Stimulated activated CD8-positive, alpha-beta memory T cell treated with anti-CD3 and anti-CD28 coated beads, Interleukin-7, amount 100 ng/mL, for 48 hours (primary cell): ENCODE data around the gene TMEM120B.
"Not testable (repeated sequence)": the region's sequence is repeated elsewhere in the genome, so short reads cannot be mapped to it uniquely, and the experiment has no call there.

ENCODE experiments used
- DNase-seq, 2 donors: peaks; one replicate each; pipeline ENCODE4 v3.0.0-alpha.2; 2020; ENCODE audit warnings: low read depth in 1 of 2; ENCODE audit errors: extremely low read depth in 1 of 2

TMEM120B gene

GRCh38 chr12:121741743-121742142 is 29.2 kb downstream of the TMEM120B start:
- DNase-seq = no peak

- not testable (repeated sequence) for DNase-seq
Observed at GRCh38 chr12:121745545-121745944, 33.0 kb downstream of the TMEM120B start.

GRCh38 chr12:121748218-121748570 is 35.6 kb downstream of the TMEM120B start:
- no peak for DNase-seq

GRCh38 chr12:121748571-121749265 is 36.2 kb downstream of the TMEM120B start:
- DNase-seq = no peak

GRCh38 chr12:121749267-121749666 is 36.7 kb downstream of the TMEM120B start:
- DNase-seq = no peak

DNA sequence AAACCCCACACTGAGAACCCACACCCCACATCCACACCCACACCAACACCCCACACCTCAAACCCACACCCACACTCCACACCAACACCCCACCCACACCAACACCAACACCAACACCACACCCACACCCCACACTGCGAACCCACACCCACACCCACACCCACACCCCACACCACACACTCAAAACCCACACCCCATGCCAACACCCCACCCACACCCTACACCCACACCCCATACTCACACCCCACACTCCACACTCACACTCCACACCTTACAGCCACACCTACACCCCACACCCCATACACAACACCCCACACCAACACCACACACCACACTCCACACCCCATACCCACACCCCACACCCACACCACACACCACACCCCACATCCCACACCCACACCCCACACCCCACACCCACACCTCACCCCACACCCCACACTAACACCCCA is 38.0 kb downstream of the TMEM120B start:
- no peak for DNase-seq

DNA sequence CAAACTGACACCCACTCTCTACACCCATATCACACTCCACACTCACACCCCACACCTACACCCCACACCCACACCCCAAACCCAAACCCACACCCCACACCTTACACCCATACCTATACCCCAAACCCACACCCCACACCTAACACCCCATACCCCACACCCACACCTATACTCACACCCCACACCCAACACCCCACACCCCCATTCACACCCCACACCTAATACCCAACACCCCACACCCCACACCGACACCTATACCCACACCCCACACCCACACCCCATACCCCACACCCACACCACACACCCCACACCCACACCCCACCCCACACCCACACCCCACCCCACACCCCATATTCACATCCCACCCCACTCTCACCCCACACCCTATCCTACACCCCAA is 38.5 kb downstream of the TMEM120B start:
- DNase-seq = no peak

- no peak for DNase-seq
Observed at GRCh38 chr12:121751749-121752351, 39.3 kb downstream of the TMEM120B start.

- no peak for DNase-seq
Observed at GRCh38 chr12:121753844-121754264, 41.3 kb downstream of the TMEM120B start.

GRCh38 chr12:121754836-121755235 is 42.3 kb downstream of the TMEM120B start:
- no peak for DNase-seq

- DNase-seq = no peak
Observed at GRCh38 chr12:121755591-121755990, 43.0 kb downstream of the TMEM120B start.

DNA sequence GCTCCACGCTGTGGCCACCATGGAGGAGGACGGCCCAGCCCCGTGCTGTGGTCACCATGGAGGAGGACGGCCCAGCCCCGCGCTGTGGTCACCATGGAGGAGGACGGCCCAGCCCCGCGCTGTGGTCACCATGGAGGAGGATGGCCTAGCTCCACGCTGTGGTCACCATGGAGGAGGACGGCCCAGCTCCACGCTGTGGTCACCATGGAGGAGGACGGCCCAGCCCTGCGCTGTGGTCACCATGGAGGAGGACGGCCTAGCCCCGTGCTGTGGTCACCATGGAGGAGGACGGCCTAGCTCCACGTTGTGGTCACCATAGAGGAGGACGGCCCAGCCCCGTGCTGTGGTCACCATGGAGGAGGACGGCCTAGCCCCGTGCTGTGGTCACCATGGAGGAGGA is 46.0 kb downstream of the TMEM120B start:
- not testable (repeated sequence) for DNase-seq

DNA sequence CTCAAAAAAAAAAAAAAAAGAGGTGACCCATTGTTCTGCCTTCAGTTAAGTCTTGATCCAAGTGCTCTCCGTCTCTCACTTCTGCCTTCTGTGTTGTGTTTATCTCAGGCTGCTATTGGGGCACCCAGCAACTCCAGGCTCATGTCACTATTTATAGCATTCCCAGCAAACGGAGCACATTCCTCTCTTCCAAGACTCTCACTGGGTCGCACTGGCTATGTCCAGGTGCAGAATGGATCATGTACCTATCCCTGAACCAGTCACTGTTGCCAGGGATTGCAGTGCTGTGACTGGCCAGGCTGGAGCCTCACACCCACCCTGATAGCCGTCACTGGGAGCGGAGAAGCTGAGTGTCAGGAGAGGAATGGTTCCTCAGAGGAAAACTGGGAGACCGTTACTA is 49.7 kb downstream of the TMEM120B start:
- no peak for DNase-seq

DNA sequence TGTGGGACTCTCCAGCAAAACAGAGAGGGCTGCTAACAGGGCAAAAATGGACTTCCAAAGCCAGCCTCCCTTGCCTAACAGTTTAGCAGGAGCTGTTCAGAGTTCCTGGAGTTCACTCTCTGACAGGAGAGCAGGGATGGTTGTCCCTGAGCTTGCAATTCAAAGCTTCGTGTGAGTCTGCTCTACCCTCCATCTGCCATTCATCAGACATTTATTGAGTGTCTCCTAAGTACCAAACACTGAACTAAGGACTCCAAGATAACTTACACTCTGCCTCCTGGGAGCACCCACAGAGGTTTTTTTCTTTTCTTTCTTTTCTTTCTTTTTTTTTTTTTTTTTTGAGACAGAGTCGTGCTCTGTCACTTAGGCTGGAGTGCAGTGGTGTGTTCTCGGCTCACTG is 52.3 kb downstream of the TMEM120B start:
- DNase-seq = no peak

DNA sequence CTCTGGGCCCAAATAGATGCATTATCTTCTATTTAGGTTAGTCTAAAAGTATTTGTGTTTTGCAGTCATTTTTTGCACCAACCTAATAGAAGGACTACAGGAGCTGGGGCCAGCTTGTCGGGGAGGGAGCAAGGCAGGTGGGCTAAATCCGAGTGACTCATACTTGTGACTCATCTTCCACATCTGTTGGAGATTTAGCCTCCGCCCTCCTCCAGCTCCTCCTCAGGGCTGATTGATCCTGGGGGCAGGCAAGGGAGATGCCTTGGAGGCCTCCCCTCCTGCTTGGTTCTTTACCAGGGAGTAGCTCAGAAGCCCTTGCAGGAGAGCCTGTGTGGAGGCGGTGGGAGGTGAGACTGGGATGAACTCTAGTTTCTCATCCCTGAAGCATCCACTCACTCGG is 53.0 kb downstream of the TMEM120B start:
- no peak for DNase-seq

DNA sequence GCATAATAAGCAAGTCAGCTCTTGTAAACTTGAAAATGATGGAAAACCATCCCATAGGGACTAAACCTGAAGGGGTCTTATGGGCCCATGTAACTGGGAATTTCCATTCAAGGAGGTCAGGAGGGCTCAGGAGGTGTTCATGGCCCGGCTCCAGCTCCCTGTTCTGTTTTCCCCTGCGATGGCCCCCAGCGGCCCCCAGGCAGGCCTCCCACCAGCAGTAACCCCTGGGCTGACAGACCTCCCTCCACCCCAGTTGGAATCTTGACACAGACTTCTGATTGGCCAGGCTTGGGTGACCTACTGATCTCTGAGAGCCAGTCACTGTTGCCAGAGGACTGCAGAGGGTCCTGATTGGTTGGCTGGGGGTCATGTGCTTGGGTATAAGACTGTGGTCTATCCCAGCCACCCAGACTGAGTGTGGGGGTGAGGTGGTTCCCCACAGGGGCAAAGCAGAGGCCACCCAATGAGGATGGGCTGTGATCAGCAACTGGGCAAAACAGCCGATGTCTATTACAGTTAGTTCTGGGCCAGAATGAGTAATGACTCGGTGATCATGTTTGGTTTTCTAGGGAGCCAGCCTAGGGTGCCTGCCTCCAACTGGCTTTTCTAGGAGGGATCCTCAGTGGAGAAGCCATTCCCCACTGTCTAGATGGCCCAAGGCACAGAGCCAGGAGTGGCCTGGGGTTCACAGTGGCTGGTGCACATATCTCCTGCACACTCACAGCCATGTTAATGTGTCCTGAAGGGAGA is 53.9 kb downstream of the TMEM120B start:
- no peak for DNase-seq

DNA sequence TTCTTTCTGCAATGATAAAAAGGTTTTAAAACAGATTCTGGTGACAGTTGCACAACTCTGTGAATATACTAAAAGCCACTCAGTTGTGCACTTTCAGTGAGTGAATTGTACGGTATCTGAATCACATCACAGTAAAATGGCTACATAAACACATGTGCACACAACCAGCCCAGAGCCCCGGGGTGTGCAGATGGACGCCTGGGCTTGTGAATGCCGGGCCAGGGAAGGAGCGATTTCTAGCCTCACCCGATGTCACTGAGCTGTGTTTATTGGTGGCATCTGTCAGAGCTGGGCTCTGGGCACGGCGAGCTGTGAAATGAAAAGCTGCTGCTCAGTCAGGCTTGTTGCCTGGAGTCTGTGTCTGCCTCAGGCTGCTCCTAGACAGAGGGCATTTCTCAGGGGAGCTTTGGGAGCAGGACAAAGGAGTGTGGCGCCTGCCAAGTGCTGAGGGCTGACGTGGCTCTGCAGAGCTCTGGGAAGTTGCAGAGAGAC is 55.0 kb downstream of the TMEM120B start:
- no peak for DNase-seq

DNA sequence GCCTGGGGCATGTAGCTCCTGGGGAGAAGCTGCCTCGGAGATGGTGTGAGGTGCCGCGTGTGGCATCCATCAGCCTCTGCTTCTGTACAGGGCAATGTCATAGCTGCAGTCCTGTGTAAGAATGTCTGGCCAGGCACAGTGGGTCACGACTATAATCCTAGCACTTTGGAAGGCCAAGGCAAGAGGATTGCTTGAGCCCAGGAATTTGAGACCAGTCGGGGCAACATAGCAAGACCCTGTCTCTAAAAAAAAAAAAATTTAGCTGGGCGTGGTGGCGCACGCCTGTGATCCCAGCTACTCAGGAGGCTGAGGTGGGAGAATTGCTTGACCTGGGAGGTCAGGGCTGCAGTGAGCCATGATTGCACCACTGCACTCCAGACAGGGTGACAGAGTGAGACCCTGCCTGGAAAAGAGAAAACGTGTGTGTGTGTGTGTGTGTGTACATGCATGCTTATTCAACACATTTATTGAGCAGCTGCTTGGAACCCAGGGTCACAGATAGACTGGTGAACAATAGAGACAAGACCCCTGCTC is 56.8 kb downstream of the TMEM120B start:
- DNase-seq = no peak

- no peak for DNase-seq
Observed at GRCh38 chr12:121769831-121770301, 57.3 kb downstream of the TMEM120B start.

- DNase-seq = no peak
Observed at GRCh38 chr12:121770388-121770787, 57.8 kb downstream of the TMEM120B start.

- DNase-seq = no peak
Observed at GRCh38 chr12:121770813-121771625, 58.5 kb downstream of the TMEM120B start.
